Measurements from ENCODE around the gene ELK1. TPM values are rescaled to one million over a fixed set of nuclear protein-coding genes. Genes with fewer than 3 reads are reported as not detected.

The ELK1 gene
- total RNA-seq, 4 donors from 2014 or later = 22.2 to 35.2 (median 25.9) TPM

DNA sequence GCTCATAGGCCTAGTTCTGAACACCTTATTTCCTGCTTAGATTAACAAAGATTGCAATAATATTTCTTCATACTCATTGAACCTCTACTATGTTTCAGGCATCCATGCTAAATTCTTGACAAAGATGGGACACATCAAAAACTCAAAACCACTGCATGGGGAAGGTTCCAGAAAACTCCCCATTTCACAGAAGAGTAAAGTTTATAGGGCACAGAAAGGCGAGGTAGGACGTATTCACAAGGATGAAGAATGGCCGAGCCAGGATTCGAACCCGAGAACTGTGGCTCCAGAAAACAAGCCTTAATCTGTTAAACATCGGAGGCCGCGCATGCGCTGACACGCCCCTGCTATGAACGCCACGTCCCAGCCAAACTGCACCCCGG is 7.9 kb upstream of the ELK1 start:
- DNase-seq (ENCODE audit: low spot score) = no peak

DNA sequence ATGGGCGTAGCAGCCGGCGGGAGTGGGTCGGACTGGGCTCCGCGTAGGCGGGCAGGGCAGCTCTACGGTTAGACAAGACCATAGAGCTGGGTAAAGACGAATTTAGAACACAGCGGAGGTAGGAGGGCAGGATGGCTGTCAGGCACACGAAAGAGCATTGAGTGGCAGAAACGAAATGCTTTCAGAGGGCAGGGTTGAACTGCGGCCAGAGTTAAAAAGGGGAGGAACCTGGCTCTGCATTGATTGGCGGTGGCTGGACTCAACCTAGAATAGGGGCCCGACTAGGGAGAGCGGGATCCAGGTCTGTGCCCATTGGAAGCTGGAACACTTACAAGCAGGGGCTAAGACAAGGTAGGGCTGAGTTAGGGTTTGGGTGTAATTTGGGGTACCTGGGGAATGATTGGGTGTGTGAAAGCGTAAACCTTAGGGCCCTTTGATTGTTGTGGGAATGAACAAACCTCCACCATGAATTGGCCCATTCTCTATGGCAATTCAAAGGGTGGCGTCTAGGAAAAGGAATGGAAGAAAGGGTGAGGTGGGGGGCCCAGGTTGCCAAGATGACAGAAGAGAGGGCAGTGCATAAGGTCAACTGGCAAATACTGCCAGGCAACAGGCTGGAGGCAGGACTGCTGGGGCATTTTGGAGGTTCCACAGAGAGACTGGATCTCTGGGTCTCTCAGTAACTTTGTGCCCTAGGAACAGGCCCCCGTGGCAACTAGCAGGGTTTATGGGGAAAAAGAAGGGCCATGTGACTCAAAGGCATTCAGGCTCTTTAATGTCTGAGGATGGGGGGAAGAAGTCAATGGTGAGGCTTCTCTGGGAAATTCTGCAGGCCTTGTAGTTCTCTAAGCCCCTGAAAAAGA is 911 bp upstream of the ELK1 start:
- DNase-seq (ENCODE audit: low spot score) (no peak), ATAC-seq (ENCODE audit: low FRiP score) (peak; percentile 19)
- TF ChIP-seq, protein P1, sequence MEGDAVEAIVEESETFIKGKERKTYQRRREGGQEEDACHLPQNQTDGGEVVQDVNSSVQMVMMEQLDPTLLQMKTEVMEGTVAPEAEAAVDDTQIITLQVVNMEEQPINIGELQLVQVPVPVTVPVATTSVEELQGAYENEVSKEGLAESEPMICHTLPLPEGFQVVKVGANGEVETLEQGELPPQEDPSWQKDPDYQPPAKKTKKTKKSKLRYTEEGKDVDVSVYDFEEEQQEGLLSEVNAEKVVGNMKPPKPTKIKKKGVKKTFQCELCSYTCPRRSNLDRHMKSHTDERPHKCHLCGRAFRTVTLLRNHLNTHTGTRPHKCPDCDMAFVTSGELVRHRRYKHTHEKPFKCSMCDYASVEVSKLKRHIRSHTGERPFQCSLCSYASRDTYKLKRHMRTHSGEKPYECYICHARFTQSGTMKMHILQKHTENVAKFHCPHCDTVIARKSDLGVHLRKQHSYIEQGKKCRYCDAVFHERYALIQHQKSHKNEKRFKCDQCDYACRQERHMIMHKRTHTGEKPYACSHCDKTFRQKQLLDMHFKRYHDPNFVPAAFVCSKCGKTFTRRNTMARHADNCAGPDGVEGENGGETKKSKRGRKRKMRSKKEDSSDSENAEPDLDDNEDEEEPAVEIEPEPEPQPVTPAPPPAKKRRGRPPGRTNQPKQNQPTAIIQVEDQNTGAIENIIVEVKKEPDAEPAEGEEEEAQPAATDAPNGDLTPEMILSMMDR (IDR thresholded peaks at IDR 0.05) = no peak

More for the DNA sequence above, 7.9 kb upstream of the ELK1 start:
- TF ChIP-seq, protein P1 (IDR thresholded peaks at IDR 0.05) = no peak
- ATAC-seq (ENCODE audit: low FRiP score) = no peak

DNA sequence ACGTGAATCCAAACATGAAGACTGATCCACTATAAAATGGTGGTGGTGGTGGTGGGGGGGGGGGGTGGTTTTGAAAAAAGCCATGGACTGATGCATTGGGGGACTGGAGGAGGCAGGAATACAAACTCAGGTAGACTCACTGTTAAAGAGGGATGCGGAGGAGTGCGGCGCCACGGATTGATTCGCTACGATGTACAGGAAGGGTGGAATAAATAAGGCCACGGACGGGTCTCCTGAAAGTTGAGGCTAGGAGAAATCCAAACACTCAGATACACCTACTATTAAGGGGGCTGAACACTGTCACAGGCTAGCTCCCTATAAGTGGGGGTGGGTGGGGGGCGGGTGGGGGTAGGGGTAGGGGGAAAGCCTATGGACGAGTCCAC is 591 bp downstream of the ELK1 start:
- TF ChIP-seq, protein P1 (IDR thresholded peaks at IDR 0.05) = no peak
- ATAC-seq (ENCODE audit: low FRiP score) (no peak), DNase-seq (ENCODE audit: low spot score) (no peak)

DNA sequence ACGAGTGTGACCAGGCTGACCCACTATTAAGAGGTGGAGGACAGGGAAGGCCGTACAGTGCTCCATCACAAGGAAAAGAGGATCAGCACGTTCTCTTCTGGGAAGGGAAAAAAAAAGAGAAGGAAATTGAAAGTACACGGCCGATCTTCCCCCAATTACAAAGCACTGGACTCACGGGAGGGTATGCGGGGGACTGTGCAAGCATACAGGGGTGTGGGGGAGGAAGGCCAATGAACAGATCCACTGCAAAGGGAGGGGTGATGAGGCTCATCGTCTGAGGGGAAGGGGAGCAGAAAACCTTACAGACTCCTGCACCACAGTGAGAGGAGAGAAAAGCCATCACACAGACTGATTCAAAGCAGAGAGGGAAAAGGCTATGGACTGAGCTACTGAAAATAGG is 1.1 kb downstream of the ELK1 start:
- ATAC-seq (ENCODE audit: low FRiP score) = no peak
- no peak for DNase-seq (ENCODE audit: low spot score)
- TF ChIP-seq, protein P1 (IDR thresholded peaks at IDR 0.05) = no peak

DNA sequence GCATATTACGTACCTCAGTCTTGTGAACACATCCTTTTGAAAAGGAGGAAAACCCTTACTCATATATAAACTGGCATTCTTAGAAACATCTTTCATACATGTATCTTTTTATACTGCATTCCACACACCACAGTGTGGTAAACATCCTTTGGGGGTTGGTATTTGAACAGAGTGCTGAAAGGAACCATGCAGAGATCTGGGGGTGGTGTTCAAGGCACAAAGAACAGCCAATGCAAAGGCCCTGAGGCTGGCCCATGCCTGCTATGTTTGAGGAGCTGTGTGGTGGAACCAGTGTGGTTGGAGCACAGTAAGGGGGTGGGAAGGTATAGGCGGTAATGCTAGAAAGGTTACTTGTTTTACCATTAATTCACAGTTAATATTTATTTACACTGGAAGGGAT is 2.0 kb downstream of the ELK1 start:
- ATAC-seq (ENCODE audit: low FRiP score) (no peak), DNase-seq (ENCODE audit: low spot score) (no peak)
- TF ChIP-seq, protein P1 (IDR thresholded peaks at IDR 0.05) = no peak

DNA sequence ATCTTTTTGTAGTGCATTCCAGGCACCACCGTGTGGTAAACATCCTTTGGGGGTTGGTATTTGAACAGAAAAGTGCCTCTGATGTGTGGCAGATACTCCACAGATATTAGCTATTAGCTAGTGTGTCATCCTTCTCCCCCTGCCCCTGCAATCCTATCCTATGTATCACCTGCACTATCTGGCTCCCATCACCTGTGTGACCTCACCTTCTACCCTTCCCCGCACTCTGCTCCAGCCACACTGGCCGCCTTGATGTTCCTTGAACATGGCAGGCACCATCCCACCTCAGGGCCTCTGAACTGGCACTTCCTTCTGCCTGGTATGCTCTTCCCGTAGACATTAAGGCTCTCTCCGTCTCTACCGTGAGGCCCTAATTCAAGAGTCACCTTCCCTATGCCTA is 3.7 kb downstream of the ELK1 start:
- DNase-seq (ENCODE audit: low spot score) (no peak), ATAC-seq (ENCODE audit: low FRiP score) (no peak)
- TF ChIP-seq, protein P1 (IDR thresholded peaks at IDR 0.05) = no peak

DNA sequence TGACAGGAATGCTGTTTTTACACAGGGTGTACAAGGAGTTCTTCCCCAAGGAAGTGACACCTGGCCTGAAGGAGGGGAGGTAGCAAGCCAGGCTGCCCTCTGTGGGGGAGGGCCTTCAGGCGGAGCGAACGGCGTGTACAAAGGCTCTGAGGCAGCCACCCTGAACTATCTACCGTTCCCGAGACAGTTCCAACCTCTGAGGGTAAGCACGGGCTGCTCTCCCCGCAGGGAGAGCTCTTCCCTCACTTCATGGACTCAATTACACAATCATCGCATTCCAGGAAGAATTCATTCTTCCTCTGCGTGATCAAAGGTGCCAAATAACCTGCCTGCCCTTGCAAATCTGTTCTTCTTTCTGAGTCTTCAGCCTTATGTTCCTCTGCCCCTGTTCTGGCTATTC is 4.8 kb downstream of the ELK1 start:
- DNase-seq (ENCODE audit: low spot score) (no peak), ATAC-seq (ENCODE audit: low FRiP score) (no peak)
- TF ChIP-seq, protein P1 (IDR thresholded peaks at IDR 0.05) = no peak
